GM18519 (cell line): Measurements from ENCODE around the gene SMIM22.
A peak's percentile ranks its signal among the peaks of the same experiment; 100 is the strongest.

ENCODE experiments used
- ATAC-seq: cut with Tn5 transposase; IDR thresholded peaks from one replicate; pipeline ENCODE4 v1.9.1; 2021; ENCODE audit warnings: mild to moderate bottlenecking, moderate library complexity; ENCODE audit not compliant: unreplicated experiment, low FRiP score

Gene SMIM22

DNA sequence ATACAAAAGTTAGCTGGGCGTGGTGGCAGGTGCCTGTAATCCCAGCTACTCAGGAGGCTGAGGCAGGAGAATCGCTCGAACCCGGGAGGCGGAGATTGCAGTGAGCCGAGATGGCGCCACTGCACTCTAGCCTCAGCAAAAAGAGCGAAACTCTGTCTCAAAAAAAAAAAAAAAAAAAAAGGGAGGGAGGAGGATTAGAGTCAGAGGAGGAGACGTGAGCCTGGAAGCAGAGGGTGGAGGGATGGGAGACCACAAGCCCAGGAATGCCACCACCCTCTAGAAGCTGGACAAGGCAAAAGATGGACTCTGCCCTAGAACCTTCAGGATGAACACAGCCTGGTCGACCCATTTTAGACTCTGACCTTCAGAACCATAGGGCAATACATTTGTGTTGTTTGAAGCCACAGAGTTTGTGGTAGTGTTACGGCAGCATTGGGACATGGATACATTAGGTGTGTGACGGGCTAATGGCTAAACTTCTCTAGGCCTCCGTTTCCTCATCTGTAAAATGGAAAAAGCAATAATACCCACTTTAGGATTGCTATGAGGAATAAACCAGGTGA, 2.1 kb upstream of the SMIM22 start:
- no peak for ATAC-seq

DNA sequence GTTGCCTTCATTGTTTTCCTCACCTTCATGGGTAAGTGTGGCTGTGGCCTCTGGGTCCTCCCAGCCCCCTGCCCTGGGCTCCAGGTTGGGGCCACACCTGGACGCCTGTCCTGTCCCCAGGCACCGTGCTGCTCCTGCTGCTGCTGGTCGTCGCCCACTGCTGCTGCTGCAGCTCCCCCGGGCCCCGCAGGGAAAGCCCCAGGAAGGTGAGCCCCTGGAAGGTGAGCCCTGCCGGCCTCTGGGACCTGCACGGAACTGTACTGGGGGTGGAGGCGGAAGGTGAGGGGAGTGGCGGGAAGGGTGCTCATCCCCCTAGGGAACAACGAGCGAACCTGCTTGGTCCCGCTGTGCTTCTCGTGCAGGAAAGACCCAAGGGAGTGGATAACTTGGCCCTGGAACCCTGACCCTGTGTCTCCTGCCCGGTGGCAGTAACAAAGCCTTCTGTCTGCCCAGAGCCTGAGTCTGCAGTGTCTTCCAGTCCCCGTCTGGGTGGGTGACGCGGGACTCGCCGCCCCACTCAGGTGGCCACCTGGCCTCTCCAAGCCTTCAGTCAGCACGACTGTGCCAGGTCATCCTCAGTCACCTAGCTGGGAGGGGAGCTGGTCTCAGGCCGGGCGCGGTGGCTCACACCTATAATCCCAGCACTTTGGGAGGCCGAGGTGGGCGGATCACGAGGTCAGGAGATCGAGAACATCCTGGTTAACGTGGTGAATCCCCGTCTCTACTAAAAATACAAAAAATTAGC, 831 bp downstream of the SMIM22 start:
- no peak for ATAC-seq

- no peak for ATAC-seq
Measured at GRCh38 chr16:4796982-4797804, 2.0 kb downstream of the SMIM22 start.

DNA sequence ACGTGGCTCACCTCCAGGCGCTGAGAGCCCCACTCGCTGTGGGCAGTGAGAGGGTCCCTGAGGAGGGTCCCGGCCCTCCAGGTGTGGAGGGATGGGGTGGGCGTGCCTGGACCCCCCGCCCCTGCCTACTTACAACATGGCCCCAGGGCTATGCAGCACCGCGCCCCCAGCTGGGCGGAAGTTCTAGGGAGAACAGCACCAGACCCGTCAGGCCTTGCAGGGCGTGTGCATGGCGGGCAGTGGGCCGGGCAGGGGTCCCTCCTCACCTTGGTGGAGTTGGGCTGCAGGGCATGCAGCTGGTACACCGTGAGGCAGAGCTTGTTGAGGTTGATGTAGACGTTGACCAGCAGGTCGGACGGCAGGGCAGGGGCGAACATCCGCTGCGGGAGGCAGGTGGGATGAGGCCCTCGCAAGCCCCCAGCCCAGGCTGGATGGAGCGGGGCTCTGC, 2.7 kb downstream of the SMIM22 start:
- ATAC-seq, result no peak

- no peak for ATAC-seq
Measured at GRCh38 chr16:4798456-4798855, 3.3 kb downstream of the SMIM22 start.

DNA sequence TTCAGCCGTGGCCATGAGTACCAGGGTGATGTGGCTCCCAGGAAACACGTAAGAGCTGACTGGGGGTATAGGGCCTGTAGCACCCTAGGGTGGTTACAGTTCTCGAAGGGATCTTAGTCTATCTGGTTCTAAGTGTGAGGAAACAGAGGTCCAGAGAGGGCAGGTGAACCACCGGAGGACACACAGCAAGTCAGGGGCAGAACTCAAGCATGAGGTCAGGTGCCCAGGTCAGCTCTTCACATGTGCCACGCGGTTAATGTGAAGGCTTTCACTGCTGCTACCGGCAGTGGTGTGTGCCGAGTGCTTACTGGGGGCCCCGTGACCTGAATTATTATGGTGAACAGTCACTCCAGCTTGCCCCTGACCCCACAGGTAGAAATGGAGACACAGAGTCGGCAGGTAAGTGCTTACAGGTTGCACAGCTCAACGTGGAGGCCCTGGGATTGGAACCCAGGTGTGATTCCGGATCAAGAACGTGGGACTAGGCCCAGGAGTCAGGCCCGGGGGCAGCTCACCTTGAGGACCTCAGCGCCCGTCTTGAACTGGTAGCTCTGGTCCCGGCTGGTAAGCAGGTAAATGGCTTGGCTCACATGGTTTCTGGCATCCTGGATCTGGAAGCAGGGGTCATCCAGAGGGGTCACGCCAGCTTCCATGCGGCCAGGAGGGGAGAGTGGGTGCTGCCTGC, 4.1 kb downstream of the SMIM22 start:
- no peak for ATAC-seq

DNA sequence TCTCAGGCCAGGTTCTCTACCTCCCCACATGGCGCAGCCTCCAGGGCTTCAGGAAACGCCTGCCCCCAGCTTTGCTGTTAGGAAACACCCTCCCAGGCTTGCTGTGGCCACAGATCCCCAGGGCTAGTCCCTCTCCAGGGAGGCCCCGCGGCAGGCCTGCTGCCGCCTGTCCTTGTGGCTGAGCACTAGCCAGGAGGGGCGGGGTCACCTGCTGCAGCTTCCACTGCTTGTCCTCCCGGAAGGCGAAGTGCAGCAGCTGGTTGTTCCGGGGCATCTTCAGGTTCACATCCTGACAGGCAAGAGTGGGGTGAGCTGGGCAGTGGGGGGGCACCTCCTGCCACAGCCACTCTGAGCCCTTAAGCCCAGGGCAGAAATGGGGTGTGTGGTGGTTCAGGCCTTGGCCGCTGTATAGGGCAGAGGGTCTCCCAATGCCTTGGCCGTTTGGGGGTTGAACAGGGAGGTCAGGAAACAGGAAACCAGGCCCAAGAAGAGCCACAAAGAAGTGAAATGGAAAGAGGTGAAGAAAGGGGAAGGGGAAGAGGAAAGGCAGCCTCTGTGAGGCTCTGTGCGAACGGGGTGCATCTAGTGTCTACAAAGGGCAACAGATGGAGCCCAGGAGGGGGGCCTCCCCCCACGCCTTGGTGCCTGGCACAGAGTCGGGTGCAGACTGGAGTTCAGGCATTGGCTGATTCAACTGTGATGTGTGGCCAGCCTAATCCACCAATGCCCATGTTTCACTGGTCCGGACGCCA, 5.3 kb downstream of the SMIM22 start:
- ATAC-seq, result no peak

GRCh38 chr16:4801051-4801961, 6.1 kb downstream of the SMIM22 start:
- no peak for ATAC-seq

DNA sequence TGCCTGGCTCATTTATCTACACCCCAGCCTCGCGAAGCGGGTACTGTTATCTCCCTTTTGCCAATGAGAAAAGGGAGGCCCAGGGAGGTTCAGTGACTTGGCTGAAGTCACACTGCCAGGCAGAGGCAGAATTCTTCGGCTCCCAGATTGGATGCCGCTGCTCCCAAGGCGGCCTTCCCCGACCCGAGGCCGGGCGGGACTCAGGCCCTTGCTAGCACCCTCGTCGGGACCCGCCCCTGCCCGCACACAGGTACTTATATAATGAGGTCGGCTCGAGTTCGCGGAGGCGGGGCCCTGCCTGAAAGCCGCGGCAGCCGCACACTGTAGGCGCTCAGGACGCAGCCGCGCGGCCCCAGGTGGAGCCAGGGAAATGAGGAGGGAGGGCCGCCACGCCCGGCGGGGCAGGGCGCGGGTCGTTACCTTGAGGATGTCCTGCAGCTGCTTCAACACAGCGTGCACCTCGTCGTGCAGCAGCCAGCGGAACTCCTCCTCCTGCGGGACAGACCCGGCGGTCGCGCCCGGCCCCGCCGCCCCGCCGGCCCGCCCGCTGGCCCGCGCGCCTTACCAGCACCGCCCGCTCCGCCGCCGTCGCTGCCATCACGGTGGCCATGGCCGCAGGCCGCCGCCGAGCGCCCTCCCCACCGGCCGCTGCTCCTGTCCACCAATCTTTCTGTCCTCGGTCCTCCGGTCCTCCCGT, 6.9 kb downstream of the SMIM22 start, which contains the start of gene ROGDI:
Gene ROGDI, minus strand, starts transcription at position 672 of the 697 bp plus-strand sequence. Its CDS starts 62 bp downstream, at position 610.
- peak; percentile 42 for ATAC-seq

GRCh38 chr16:4802659-4803287, 7.6 kb downstream of the SMIM22 start:
- peak; percentile 93 for ATAC-seq

GRCh38 chr16:4803401-4803844, 8.3 kb downstream of the SMIM22 start:
- ATAC-seq, result no peak

- no peak for ATAC-seq
Measured at GRCh38 chr16:4803898-4804762, 9.0 kb downstream of the SMIM22 start.

DNA sequence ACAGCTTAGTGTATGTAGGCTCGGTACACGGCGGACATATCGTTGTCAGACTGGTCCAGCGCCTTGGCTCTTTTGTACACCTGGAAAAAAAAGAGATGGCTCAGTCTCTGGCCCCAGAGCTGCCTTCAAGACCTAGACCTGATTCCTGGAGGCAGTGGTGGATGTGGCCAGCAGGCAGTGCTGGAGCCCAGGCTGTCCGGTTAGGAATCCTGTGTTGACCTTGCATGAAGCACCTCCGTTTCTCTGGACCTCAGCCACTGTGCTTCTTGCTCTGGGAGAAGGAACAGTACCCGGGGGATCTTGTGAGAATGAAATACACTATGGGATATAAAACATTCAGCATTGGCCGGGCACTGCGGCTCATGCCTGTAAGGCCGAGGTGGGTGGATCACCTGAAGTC, 10.1 kb downstream of the SMIM22 start:
- no peak for ATAC-seq

- ATAC-seq, result no peak
Measured at GRCh38 chr16:4806280-4806679, 11.1 kb downstream of the SMIM22 start.

- ATAC-seq, result no peak
Measured at GRCh38 chr16:4811242-4811641, 16.1 kb downstream of the SMIM22 start.

- ATAC-seq, result no peak
Measured at GRCh38 chr16:4811773-4812172, 16.6 kb downstream of the SMIM22 start.
